Activated CD8-positive, alpha-beta memory T cell treated with anti-CD3 and anti-CD28 coated beads for 36 hours (primary cell): ENCODE data around the gene PPP1R26. TPM values are rescaled to one million over a fixed set of nuclear protein-coding genes. Genes with fewer than 3 reads are reported as not detected.

ENCODE experiments used
- CTCF ChIA-PET: fragments of 350-600 bp; sonication (Branson Sonifier 250); formaldehyde crosslinking; loops from one replicate; lab custom pipeline; 2021; ENCODE audit warnings: antibody characterized with exemption; lab: Charles Lee
- POLR2A ChIA-PET: fragments of 350-600 bp; sonication (Branson Sonifier 250); formaldehyde crosslinking; loops from one replicate; lab custom pipeline; 2021; ENCODE audit warnings: antibody characterized with exemption; lab: Charles Lee
- total RNA-seq, 2 experiments: library from RNA; stranded (reverse); gene quantifications; one replicate each; pipeline ENCODE4 v1.2.3, GENCODE V29; 2021

The PPP1R26 gene
- total RNA-seq, 2 experiments from 2014 or later, result 0.57 to 0.88 TPM

- CTCF ChIA-PET, result no interaction called here
- POLR2A ChIA-PET, result no interaction called here
Observed at GRCh38 chr9:135485832-135486231, 6.2 kb downstream of the PPP1R26 start.

GRCh38 chr9:135486267-135487065, 6.9 kb downstream of the PPP1R26 start:
- ChIA-PET CTCF (no interaction called here), POLR2A (no interaction called here)

DNA sequence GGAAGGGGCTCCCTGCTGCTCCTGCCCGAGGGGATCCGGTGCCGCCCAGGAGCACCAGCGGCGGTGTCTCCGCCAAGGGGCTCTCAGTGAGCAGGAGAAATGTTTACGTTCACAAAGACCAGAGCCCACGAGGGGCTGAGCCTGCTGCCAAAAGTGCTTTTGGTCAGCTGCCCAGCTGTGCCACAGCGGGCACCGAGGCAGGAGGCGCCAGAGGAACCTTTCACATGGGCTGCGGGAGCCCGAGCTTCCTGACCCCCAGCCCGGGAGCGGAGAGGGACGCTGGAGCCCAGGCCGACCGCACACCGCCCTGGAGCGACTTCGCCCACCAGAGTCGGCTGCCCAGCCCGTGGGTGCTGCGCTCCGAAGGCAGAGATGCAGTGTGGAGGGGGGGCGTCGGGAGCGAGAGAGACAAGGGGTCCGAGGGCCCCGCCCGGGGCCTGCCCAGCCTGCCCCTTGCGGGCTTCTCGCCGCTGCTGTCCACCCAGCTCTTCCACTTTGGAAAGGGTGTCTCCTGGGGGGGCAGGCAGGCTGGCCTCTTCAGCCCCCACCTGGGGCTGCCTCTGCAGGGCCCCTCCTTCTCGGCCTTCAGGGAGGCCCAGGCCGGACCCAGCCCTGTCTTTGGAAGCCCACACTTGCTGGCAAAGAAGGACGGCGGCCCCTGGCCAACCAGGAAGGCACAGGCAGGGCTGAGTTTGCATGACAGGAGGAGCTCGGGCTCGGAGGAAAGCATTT, 7.9 kb downstream of the PPP1R26 start:
- ChIA-PET CTCF (interaction anchor here (1.4 kb wide), 1 partner anchor 16 kb away, joined by 3 read pairs; no protein-coding TSS in a partner anchor), POLR2A (no interaction called here)

DNA sequence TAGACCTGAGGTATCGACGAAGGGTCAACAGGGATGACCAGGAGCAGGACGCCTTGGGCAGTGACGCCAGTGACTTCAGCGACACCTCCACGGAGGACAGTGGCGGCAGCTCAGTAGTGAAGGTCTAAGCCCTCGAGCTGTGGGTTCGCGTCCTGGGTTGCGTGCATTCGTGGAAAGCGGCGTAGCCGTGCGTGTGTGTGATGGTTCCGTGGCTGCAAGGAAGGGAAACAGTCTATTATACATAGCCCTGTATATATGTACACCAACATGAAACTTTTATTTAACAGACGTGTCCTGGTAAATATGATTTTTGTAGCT, 8.4 kb downstream of the PPP1R26 start:
- POLR2A ChIA-PET, result no interaction called here
- CTCF ChIA-PET, result interaction anchor here (1.4 kb wide), 1 partner anchor 15 kb away, joined by 3 read pairs; no protein-coding TSS in a partner anchor

GRCh38 chr9:135488527-135488926, 8.9 kb downstream of the PPP1R26 start:
- ChIA-PET POLR2A (no interaction called here), CTCF (interaction anchor here (1.4 kb wide), 1 partner anchor 15 kb away, joined by 3 read pairs; no protein-coding TSS in a partner anchor)

DNA sequence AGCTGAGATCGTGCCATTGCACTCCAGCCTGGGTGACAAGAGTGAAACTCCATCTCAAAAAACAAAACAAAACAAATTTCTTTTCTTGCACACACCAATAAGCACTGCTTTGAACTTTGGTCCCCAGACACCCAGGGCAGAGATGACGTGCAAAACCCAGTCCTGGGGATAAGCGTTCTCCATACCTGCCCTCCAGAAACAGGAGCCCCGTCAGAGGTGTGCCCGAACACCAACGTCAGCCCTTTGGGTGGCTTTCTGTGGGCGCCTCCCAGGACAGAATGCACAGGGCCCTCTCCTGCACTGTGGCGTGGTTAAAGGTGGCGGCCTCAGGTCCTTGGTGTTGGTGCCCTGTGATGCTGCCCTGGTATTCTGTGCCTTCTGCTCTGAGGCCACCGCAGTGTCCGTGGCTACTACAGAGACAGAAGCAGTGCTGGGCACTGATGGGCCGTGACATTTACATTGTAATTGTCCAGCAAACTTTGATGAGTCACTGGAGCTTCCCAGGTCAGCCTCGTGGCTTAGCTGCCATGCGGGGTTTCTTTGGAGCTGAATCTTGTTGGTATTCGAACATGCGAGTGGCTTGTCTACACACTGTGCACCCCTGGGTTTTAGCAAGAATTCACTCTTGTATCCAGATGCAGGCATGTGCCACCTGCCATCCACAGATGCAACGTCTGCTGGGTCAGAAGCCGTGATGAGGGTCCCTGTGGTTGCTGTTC, 9.8 kb downstream of the PPP1R26 start:
- ChIA-PET CTCF (interaction anchor here (1.4 kb wide), 1 partner anchor 14 kb away, joined by 3 read pairs; no protein-coding TSS in a partner anchor), POLR2A (no interaction called here)

DNA sequence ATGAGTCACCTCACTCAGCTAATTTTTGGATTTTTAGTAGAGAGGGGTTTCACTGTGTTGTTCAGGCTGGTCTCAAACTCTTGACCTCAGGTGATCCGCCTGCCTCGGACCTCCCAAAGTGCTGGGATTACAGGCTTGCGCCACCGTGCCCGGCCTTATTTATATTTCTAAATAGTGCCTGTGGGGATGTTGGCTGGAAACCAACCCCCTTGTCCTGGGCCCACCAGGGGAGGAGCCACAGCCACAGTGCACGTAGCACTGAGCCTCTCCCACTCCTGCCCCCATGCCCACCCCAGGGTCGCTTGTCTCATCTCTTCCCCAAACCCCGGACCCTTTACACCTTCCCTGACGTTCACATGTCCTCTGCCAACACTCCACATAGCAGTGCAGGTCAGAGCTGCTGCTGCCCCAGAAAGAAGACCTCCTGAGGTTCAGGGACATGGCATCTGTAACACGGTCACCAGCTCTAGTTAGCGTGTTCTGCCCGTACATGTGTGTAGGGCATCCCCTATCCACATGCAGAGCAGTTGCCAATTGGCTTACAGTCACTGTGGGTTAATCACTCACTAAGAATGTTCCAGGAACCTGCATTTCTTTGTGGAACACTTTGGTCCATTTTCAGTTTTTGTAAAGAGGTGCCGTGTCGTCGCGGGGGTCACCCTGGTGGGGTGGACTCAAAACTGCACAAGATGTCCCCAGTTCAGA, 10.7 kb downstream of the PPP1R26 start:
- POLR2A ChIA-PET, result no interaction called here

DNA sequence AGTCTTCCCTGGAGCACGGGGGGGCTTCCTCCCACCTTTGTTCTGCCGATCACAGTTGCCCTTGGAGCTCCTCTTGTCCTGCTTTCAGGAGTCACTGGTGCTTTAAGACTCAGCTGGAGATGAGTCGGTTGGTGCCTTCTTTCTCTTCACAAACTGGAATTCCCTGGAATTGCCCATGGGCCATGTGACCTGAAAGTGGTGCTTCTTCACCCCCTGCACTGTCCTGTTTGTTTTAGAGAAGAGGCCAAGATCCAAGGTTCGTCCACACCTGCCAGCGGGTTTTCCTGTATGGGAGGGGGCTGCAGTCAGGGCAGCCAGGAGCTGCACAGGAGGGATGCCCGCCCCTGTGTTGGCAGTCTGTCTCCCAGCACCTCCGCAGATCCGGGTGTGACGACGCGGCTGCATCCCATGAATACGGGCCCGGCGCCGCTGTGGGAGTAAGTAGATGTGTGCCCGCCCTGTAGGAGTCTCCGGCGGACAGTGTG, 11.4 kb downstream of the PPP1R26 start:
- POLR2A ChIA-PET, result no interaction called here
- CTCF ChIA-PET, result no interaction called here

More for the DNA sequence above, 10.7 kb downstream of the PPP1R26 start:
- CTCF ChIA-PET, result no interaction called here

- CTCF ChIA-PET, result no interaction called here
- POLR2A ChIA-PET, result no interaction called here
Observed at GRCh38 chr9:135491764-135492163, 12.2 kb downstream of the PPP1R26 start.

- ChIA-PET POLR2A (no interaction called here), CTCF (no interaction called here)
Observed at GRCh38 chr9:135492886-135493669, 13.5 kb downstream of the PPP1R26 start.

GRCh38 chr9:135494791-135495559, 15.4 kb downstream of the PPP1R26 start:
- POLR2A ChIA-PET, result no interaction called here
- CTCF ChIA-PET, result no interaction called here

DNA sequence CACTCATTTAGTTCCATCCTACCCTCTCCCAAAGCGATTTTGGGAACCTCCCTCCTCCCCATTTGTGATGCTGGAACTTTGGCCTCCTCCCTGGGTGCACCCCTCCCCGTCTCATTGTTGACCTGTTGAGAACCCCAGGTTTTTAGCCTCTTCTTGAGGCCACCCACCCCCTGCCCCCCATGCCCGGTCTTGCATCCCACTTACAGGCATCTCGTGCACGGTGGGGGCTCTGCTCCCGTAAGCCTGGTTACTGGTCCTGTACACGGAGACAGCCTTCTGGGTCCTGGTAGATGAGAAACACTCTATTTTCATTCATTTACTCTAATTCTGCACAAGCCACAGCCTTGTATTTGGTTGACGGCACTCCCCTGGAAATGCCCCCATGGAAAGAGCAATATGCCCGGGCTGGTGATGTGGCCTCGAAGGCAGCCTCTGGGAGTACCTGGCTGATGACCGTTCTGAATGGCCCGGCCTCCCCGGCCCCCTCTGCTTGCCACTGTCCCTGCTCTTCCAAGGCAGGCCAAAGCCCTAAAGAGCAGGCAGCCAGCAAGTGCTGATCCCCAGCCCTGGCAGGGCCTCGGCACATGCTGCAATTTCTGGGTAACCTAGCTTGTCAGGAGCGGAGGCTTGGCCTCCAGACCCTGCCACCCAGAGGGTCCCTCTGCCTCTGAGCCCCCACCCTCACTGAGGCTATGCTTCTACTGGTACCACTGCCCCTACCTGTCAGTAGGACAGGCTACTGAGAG, 19.0 kb downstream of the PPP1R26 start:
- CTCF ChIA-PET, result interaction anchor here (1.2 to 1.3 kb wide), 2 partner anchors 16 to 30 kb away, joined by 4 to 5 read pairs; no protein-coding TSS in a partner anchor
- POLR2A ChIA-PET, result no interaction called here

DNA sequence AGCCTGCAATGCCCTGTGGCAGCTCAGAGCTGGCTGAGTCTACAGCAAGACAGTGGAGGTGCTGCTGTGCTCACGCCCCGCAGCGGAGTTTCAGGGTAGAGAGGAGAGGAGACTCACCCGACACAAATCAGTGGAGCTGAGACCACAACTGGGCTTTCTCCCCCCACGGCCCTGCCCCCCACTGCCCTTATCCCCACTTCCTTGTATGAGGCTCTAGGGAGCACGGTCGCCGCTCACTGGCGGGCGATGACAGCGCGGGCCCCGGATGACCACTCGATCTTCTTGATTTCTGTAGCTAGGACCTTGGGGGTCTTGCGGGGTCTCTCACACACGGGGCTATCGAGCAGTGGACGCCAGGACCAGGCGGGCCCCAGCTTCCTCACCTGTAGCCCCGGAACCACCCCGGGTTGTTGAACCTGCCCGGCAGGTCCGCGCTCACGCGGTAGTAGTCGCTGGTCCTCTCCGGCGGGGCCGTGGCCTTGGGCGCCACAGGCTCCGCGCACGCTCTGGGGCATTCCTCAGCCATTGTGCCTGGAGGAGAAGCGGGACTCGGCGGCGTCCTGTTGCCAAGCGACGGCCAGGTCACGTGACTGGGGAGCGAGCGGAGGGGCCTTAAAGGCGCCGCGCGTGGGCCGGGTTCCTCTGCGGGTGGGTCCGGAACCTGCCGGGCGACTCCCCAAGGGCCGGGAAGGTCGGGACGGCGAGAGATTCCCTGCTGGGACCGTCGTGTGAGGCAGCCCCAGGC, 19.9 kb downstream of the PPP1R26 start:
- ChIA-PET CTCF (interaction anchor here (0.9 to 1.3 kb wide), 4 partner anchors 17 to 31 kb away, joined by 3 to 5 read pairs (median 4); no protein-coding TSS in a partner anchor), POLR2A (no interaction called here)

DNA sequence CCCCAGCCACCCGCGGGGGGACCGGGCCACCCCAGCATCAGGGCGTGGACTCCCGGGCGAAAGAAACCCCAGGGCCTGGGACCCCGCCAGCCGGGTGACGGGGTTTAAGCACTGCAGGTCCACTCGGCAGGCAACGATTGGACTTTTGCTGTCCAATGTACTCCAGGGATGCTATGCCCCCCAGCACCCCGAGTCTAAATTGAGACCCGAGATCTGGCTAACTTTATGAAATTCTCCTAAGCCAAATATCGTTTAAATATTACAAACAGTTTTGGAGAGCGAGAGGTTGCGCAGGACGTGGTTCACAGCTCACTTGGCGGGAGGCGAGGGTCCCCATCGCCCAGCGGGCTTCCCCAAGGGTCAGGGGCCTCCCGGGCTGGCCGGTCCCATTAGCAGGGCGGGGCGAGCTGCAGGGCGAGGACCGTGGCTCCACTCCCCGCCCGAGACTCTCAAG, 20.5 kb downstream of the PPP1R26 start:
- POLR2A ChIA-PET, result interaction anchor here (0.5 to 0.6 kb wide), 2 partner anchors 20 to 418 kb away, joined by 3 read pairs; no protein-coding TSS in a partner anchor
- CTCF ChIA-PET, result interaction anchor here (0.9 to 1.2 kb wide), 3 partner anchors 18 to 31 kb away, joined by 3 to 4 read pairs (median 4); no protein-coding TSS in a partner anchor

- ChIA-PET POLR2A (interaction anchor here (0.5 to 0.6 kb wide), 2 partner anchors 20 to 417 kb away, joined by 3 read pairs; no protein-coding TSS in a partner anchor), CTCF (interaction anchor here (0.9 kb wide), 1 partner anchor 19 kb away, joined by 3 read pairs; no protein-coding TSS in a partner anchor)
Observed at GRCh38 chr9:135500525-135501260, 21.1 kb downstream of the PPP1R26 start, which contains the start of gene MRPS2. Gene MRPS2, plus strand, starts transcription at chr9:135500682. Its CDS starts 29 bp downstream, at chr9:135500711.
